ENCODE data around the gene MFAP2.

Gene MFAP2, protein sequence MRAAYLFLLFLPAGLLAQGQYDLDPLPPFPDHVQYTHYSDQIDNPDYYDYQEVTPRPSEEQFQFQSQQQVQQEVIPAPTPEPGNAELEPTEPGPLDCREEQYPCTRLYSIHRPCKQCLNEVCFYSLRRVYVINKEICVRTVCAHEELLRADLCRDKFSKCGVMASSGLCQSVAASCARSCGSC

DNA sequence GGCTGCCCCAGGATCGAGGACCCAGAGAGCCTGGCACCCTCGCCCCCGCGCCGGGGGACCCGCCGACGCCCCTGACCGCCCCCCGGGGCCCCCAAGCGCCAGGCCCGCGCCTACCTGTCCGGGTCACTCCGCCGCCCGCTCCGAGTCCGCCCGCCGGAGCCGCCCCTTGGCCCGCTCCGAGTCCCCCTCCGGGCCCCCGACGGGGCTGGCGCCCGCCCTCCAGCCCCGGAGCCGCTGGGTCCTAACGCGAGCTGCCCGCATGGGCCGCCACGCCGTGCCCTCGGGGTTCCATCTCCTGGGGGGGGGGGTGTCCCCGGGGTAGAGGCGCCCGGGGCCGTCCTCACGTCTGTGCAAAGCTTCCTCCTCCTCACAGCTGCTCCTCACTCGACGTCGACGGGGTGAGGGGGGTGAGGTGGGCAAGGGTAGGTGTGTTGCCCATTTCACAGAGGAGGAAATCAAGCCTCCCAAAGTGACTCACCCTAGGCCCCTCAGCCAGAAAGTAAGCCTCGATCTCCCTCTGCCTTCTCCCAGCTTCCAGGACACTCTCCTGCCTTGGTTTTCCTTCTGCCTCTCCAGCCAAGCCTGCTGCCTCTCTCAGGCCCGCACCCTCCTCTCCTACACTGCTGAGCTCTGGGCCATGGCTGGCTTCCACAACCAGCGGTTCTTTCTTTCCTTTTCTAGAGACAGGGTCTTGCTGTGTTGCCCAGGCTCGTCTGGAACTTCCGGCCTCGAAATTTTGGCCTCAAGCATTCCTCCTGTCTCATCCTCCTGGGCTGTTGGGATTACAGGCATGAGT lies at the start of gene MFAP2:
MFAP2 (minus strand) TSS at position 148 of the 796 bp plus-strand sequence. CDS start 2,347 bp downstream, outside the sequence.
- no peak for DNase-seq

DNA sequence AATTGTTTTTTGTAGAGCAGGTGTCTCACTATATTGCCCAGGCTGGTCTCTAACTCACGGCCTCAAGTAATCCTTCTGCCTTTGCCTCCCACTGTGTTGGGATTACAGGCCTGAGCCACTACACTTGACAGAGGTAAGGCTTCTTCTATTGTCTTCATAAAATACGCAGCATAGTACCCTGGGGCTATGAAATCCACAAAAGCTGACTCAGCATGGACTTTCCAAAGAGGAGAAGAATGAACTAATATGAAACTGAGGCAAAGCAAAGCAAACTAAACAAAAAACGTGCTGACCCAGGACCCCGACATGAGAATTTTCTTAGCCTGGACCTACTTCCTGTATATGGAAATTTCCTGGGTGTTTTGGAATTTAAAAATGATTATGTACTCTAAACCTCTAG lies 49.8 kb upstream of the MFAP2 start:
- no peak for DNase-seq

DNA sequence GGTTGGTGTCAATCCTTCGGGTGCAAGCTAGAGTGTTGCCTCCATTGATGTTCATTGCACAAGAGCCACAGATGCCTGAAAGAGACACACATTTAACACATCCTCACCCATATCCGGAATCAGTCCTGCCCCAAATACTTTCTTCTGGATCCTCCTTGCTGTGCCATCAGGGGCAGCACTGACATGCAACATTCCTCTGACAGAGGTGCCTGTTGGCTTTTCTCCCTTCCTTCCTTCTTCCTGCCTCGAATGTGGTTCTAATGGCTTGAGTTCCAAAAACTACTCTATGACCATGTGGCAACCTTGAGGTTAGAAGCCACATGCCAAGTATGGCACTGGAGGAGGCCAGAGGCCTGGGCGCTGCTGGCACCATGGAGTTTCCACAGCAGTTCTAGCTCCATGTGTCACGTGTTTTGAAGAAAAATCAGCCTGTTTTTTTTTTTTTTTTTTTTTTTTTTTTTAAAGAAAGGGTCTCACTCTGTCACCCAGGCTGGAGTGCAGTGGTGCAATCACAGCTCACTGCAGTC lies 48.3 kb upstream of the MFAP2 start:
- DNase-seq = no peak

DNA sequence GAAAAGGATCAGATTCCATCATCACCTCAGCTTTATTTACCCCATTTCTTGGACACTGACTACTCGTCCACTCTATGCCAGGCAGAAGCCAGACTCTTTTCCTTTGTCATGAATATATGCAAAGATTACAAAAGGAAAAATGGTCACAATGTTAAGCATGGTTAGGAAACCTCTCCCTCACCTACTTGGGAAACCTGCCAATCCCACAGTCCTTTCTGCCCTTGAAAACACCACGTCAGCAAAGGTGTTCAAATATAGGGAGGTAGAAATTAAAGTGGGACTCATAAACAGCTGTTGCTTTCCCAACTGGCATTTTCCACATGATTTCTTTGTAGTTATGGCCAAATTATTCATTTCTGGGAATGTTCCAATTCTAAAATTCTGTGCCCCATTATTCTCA lies 47.5 kb upstream of the MFAP2 start:
- DNase-seq = no peak

DNA sequence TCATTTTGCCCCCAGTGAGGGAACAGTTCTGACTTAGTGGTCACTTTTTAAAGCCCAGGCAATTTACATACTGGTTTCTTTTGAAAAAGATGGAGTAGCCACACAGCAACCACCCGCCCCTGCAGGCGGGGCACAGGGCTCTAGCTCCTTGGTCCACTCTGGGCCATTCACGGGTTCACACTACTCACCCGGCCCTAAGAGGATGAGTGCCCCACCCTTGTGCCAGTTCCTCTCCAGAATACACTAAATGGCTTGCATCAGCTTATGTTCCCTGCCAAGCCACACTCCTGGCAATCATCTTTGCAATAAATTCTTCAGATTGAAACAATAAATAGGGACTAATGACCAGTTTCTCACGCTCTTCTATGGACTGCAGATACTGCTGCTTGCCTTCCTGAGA lies 47.0 kb upstream of the MFAP2 start:
- no peak for DNase-seq

DNA sequence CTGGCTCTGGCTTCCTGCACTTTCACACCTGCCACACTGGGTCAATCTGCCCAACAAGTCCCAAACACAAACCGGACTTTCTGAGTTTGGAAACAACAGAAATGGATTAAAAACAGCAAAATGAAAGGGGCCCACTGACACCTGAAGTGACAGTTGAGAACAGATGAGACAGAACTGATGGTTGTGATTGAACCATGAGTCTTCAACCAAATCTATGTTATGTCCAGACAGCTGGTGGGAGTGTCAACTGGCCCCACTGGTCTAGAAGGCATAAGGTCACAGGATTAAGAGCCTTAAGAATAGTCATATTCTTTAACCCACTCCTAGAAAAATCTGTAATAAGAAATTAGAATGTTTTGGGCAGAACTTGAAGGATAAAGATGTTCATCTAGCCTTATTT lies 44.3 kb upstream of the MFAP2 start:
- DNase-seq = no peak

DNA sequence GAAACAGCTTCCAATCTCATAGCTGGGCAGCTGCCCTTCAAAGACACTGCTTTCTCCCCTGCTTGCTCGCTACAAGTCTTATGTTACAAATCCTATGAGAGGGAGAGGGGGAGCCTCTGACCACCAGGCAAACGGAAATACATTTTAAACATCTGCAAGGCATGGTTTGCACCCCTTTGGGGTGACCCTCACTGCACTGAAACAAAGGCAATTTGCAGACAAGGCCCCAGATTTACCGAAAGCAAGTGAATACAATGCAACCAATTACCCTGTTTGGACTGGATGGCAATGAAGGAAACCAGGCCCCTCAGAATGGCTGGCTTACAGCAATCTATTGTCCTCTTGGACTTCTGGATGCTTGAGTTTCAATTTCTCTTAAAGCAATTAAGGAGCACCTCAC lies 43.2 kb upstream of the MFAP2 start:
- no peak for DNase-seq

DNA sequence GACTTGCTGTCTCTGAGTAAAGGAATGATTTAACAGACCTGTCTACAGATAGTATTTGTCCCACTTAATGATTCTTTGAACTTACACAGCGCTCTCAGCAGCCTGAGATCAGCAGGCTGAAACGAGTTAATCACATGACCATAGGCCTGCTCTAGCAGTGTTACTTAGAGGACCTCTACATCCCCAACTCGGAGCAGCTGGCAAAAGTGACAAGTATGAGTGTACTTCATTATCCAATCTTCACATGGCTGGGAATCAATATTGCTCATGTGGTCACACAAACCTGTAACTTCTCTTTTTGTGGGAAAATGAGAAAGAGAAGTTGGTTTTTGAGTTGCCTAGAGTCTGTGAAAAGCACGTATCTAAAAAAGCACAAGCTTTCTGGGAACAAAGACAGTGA lies 42.7 kb upstream of the MFAP2 start:
- DNase-seq = no peak

DNA sequence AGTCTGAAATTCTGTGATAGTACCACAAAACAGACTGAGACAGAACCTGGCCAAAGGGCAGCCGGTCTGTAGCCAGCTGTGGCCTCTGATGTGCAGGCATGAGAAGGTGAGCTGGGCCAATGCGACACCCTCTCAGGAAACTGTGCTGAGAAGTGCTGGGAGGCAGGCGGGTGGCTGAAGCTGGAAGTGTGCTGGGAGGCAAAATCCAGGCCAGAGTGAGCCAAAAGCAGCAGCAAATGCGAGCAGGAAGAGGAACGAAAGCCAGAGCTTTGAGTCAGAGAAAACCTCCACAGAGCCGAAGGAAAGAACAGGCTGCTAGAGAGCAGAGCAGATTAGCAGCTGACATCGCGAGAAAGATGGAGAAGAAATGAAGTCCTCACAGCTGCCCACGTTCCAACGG lies 41.5 kb upstream of the MFAP2 start:
- no peak for DNase-seq

DNA sequence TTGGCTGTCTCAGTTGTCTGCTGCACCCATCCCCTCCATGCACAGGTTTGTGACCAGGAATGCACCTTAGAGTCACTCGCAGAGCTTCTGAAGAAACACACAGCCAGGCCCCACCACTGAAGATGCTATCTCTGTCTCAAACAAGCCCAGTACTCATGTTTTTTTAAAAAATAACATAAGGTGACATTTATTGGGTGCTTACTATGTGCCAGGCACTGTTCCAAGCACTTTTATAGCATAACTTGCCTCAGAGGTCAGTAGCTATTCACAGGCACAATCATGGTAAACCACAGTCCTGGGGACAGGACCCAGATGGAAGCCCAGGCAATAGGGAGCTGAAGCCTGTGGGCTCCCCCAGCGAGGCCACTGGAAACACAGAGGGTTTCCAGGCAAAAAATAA lies 40.1 kb upstream of the MFAP2 start:
- no peak for DNase-seq

DNA sequence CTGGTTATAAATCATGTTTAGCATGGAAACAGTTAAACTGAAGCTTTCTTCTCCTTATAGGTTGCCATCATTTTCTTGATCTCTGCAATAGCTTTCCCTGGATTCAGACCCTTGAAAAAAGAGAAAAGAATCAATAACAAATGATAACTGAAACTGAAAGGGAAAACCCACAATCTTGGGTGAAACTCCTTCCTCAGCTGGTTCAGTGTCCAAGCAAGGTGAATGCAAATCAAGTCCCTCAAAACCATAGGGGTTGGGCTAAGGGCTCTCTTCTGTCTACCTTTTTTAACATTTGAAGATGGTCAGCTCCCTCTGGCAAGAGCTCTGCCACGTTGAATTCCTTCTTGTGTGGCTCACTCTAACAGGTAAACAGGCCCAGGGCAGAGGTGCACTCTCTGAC lies 38.4 kb upstream of the MFAP2 start:
- DNase-seq = no peak

DNA sequence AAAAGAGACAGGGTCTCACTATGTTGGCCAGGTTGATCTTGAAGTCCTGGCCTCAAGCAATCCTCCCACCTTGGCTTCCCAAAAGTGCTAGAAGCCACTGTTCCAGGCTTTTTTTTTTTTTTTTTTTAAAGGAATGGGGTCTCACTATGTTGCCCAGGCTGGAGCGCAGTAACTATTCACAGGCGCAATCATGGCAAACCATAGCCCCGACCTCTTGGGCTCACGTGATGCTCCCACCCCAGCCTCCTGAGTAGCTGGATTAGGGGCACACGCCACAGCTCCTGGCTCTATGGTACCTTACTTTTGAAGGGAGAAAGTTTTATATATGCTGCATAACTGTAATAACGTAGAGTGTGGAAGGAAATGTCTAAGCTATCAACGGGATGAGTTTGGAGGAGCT lies 37.0 kb upstream of the MFAP2 start:
- DNase-seq = no peak

DNA sequence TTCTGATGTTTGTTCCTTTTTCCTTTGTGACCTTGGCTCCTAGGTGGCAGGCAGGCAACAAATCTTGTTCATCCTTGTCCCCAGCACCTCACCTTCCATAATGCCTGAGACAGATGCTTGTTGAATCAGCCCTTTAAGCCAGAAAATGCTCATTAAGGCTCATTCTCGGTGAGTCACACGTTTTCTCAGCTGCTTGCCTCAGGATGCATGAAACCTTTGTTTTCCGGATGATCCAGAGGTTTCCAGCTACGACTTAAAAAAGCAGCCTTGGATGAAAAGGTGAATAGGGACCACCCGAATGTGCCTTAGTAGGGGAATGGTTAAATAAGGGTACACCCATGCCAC lies 35.9 kb upstream of the MFAP2 start:
- DNase-seq = no peak

DNA sequence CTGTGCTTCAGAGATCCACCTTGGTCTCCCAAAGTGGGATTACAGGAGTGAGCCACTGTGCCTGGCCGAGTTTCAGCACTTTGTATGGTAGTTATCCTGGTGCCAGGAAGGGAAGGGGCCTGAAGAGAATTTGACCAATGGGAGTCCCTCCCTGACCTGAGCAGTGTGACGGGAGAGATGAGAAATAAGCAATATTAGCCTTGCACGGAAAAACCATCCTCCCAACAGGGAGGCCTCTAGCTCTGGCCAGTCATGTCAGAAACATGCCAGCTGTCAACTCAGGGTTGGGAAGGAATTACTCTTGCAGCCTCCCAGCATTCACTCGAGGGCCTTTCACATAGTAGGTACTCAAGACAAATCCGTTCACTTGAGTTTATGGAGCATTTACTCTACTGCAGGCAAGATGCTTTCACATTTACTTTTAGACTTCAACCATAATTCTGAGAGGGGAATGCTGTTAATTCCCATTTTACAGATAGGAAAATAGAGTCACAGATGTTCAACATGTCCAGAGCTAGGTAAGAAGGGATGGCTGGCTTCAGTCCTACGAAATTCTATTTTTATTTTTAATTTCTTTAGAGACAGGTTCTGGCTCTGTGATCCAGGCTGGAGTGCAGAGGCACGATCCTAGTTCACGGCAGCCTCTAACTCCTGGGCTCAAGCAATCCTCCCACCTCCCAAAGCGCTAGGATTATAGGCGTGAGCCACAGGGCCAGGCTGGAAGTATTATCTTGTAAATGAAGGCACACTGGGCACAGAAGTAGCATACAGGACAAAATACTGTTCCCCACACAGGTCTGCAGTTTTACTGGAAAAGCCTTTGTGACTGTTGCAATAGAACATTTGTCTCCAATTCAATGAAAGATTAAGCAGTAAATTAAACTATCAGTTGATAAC lies 34.5 kb upstream of the MFAP2 start:
- DNase-seq = no peak

DNA sequence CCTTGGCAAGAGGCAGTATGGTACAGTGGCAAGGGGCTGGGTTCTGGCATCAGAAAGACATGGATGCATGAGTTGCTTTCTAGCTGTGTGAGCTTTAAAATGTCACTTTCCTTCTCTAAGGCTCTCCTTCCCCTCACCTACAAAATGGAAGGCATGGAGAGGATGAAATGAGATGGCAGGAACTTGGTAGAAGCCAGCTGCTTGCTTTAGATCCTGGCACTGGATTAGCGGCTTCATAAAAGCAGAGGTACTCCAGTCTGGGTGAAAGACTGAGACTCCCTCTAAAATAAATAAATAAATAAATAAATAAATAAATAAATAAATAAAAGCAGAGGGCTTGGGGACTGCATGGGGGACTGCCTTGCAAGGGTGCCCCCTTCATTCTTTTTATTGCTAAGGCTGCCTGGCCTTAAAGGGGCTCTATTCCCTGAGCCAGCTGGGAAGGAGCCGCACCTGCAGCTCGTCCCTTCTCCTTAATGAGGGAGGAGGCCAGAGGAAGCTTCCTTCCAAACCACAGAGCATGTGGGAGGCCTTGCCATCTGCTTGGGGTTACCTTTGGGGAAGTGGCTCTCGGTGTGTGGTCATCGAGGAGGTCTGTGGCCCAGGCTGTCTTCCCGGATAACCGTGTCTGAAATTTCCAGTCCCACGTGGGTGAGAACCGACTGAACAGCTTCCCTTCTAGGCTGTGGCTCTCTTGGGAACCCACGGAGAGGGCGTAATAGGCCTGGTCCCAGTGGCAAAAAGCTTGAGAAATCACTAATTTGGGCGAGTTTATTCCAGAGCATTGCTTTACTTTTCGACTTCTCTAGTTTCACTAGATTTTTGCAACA lies 33.3 kb upstream of the MFAP2 start:
- DNase-seq = no peak

DNA sequence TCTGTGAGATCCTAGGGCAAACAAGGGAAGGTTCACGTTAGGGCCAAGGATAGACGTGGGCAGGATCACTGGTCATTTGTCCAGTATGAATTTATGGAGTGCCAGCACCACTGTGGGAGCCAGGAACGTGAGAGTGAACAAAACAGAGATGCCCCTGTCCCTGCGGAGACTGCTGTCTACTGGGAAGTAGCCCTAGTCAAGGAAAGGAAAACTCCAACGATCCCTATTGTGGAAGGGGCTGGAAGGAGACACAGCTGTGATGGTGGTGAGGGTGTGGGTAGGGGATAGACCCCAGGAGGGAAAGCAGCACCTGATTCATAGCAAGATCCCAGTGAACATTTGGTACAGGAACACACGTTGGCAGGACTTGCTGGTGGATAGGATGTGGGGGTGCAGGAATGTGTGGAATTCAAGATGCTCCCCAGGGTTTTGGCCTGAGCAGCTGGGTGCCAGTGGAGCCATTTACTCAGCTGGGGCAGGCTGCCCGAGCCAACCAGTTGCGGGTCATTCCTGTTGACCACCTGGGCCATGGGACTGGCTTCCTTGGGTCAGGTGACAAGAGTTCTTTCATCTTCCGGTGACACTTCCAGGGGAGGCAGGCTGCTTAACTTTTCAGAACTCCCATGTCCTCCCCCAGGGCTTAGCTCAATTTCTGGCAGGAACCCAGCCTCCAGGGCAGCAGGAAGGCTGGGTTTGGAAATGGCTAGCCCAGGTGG lies 32.5 kb upstream of the MFAP2 start:
- DNase-seq = no peak

DNA sequence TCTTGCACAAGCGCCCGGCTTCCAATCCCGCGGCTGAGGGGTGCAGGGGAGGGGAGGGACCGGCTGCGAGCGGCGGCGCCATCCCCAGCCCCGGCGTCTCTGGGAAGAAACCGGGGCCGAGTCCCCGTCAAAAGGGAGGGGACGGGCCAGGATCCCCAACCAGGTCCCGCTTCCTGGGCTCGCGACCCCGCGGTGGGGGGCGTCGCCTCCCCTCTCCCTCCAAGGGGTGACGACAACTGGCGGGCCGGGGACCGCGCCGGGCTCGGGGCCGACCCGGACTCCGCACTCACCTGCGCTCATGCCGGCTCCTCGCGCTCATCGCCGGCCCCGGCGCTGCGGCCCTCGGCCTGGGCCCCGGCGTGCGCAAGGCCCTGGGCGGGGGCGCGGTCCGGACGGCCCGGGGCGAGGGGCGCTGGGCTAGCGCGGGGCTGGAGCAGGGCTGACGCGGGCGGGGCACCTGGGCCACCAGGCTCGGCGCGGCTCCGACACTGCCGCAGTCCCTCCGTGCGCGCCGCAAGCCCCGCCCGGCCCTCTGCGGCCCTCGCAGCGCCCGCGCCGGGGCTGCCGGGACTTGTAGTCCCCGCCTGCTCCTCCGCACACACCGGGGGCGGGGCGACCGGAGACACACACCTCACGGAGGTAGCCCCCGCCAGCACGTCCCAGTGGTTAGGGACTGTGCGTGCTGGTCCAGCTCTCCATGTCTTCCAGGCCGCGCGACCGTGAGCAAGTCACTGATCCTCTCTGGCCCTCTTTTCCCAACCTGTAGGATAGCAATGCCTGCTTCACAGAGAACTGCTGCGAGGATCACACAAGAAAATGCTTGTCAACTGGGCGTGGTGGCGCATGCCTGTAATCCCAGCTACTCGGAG lies 31.3 kb upstream of the MFAP2 start, which contains the start of gene ATP13A2:
ATP13A2 (minus strand) TSS at position 490 of the 869 bp plus-strand sequence; CDS start at position 300, 190 bp downstream.
- DNase-seq = peak; percentile 74

DNA sequence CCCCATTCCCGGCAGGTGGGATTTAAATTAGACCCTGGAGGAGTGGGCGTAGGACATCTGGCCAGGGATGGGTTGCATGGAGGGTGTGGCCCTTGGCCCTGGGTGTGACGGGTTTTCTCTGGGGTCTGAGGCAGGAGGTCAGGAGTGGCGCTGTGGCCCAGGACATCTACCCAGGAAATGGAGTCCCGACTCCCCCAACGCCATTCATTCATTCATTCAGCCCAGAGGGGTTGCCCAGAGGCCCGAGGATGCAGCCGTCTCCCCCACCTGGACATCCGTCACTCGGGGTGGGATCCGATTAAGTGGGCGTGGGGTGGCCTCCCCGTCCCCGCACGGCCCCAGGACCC lies 30.6 kb upstream of the MFAP2 start:
- no peak for DNase-seq

DNA sequence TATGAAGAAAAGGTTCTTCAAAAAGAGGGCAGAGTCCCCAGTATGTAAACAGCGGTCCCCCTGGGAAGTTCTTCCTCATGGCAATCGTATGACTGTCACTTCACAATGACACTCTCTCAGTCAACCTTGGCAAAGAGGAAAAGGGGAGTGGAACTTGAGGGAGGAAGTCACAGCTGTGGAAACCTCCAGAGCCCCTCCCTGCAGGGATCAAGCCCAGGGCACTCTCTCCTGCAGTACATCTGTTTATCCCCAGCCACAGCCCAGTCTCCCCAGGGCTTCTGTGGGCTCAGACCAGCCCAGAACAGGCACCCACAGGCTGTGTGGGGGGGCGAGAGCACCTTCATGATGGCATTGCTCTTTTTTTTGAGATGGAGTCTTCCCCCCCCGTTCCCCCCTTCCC lies 29.3 kb upstream of the MFAP2 start:
- DNase-seq = no peak

DNA sequence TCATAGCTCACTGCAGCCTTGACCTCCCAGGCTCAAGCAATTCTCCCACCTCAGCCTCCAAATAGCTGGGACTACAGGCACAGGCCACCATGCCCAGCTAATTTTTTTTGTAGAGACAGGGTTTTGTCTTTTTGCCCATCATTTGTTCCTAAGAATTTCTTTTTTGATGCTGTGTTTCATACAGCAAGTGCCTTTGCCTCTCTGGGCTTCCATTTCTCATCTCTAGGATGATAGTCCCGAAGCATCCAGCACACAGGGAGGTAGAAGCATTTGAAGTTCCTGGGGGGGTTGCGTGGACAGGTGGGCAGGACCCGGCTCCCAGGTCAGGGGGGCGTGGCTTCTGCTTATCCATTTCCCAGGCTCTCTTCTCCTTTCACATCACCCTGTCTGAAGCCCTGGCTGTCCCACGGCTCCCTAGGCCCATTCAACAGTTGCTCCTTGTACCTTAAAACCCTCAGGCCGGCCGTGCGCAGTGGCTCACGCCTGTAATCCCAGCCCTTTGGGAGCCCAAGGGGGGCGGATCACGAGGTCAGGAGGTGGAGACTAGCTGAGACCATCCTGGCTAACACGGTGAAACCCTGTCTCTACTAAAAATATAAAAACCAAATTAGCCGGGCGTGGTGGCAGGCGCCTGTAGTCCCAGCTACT lies 27.9 kb upstream of the MFAP2 start:
- no peak for DNase-seq
